B cell (primary cell): ENCODE measurements around the gene PEX5.

ENCODE experiments used
- EZH2 ChIP-seq: IDR thresholded peaks from 2 replicates; pipeline ENCODE4 v1.6.1; 2012; ENCODE audit warnings: borderline replicate concordance, low read depth, mild to moderate bottlenecking, moderate library complexity, low read length; ENCODE audit not compliant: insufficient read depth, poor library complexity, severe bottlenecking
- TF ChIP-seq, protein P1 (sequence below): fragments of 200-600 bp; IDR thresholded peaks from one replicate; pipeline ENCODE4 v1.8.0; 2022; ENCODE audit warnings: antibody characterized with exemption, mild to moderate bottlenecking

DNA sequence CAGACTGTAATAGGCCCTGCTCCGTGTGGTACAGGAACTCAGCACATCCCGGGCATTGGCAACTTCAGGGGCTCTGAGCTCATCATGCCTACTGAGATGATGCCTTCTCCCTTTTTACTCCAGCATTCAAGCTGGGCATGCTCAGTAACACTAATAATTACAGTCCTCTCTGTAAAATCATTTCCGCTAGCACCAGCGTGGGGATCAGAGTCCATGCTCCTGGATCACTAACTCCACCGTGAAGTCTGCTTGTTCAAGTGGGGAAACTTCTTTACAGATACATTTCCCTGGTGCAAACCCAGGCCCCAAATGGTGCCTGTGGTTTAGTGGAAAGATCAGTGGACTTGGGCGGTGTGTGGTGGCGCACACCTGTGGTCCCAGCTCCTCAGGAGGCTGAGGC lies 42.6 kb upstream of the PEX5 start:
- TF ChIP-seq, protein P1, sequence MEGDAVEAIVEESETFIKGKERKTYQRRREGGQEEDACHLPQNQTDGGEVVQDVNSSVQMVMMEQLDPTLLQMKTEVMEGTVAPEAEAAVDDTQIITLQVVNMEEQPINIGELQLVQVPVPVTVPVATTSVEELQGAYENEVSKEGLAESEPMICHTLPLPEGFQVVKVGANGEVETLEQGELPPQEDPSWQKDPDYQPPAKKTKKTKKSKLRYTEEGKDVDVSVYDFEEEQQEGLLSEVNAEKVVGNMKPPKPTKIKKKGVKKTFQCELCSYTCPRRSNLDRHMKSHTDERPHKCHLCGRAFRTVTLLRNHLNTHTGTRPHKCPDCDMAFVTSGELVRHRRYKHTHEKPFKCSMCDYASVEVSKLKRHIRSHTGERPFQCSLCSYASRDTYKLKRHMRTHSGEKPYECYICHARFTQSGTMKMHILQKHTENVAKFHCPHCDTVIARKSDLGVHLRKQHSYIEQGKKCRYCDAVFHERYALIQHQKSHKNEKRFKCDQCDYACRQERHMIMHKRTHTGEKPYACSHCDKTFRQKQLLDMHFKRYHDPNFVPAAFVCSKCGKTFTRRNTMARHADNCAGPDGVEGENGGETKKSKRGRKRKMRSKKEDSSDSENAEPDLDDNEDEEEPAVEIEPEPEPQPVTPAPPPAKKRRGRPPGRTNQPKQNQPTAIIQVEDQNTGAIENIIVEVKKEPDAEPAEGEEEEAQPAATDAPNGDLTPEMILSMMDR, result no peak
- no peak for TF ChIP-seq EZH2
